Left lobe of liver (tissue), 2 donors: ENCODE results near the gene HOXD10. TPM values are rescaled to one million over a fixed set of nuclear protein-coding genes. Genes with fewer than 3 reads are reported as not detected.

ENCODE experiments used
- ATAC-seq: fragments of 200-7000 bp; cut with Tn5 transposase; one replicate; pipeline ENCODE4 v1.9.1; 2020; ENCODE audit warnings: mild to moderate bottlenecking, moderate library complexity
- DNase-seq: peaks from one replicate; pipeline ENCODE4 v3.0.0-alpha.2; 2020; ENCODE audit warnings: low spot score
- total RNA-seq: library from RNA; stranded (reverse); gene quantifications from one replicate; pipeline ENCODE4 v1.2.1, GENCODE V29; 2021
- donor health status: DM: no; HTN: no; CAD: no; lungs with moderate emphysema.
- donor health status: DM: no; HTN: yes; CAD: no.

Gene HOXD10
- total RNA-seq, 1 donor from 2014 or later, result not detected

- ATAC-seq (no peak), DNase-seq (no peak)
Measured at GRCh38 chr2:176160986-176161824, 44.6 kb downstream of the HOXD10 start.

GRCh38 chr2:176161825-176162626 is 45.4 kb downstream of the HOXD10 start:
- no peak for ATAC-seq
- no peak for DNase-seq

- DNase-seq (no peak), ATAC-seq (no peak)
Measured at GRCh38 chr2:176162911-176163671, 46.5 kb downstream of the HOXD10 start.

- DNase-seq, result no peak
- no peak for ATAC-seq
Measured at GRCh38 chr2:176163672-176164056, 47.1 kb downstream of the HOXD10 start.

- no peak for ATAC-seq
Measured at GRCh38 chr2:176164201-176164600, 47.6 kb downstream of the HOXD10 start.

GRCh38 chr2:176164611-176165369 is 48.2 kb downstream of the HOXD10 start:
- DNase-seq (no peak), ATAC-seq (no peak)

More at GRCh38 chr2:176164201-176164600, 47.6 kb downstream of the HOXD10 start:
- DNase-seq, result no peak

GRCh38 chr2:176165370-176166050 is 48.9 kb downstream of the HOXD10 start:
- ATAC-seq (no peak), DNase-seq (no peak)

GRCh38 chr2:176166272-176166671 is 49.7 kb downstream of the HOXD10 start:
- DNase-seq (no peak), ATAC-seq (no peak)

GRCh38 chr2:176167398-176167797 is 50.8 kb downstream of the HOXD10 start:
- ATAC-seq (no peak), DNase-seq (no peak)

GRCh38 chr2:176169181-176169580 is 52.6 kb downstream of the HOXD10 start:
- no peak for DNase-seq
- no peak for ATAC-seq

Other genes starting within 250 kb of the HOXD10 start
- 19.2 TPM for gene LNPK, start 114.5 kb upstream of the HOXD10 start, total RNA-seq
- gene EVX2, start 32.8 kb upstream of the HOXD10 start, total RNA-seq, result not detected
- gene HOXD13, start 24.1 kb upstream of the HOXD10 start, total RNA-seq, result not detected
- not detected for gene HOXD12, start 17.0 kb upstream of the HOXD10 start, total RNA-seq
- gene HOXD11, start 9.5 kb upstream of the HOXD10 start, total RNA-seq, result not detected
- not detected for gene HOXD9, start 5.9 kb downstream of the HOXD10 start, total RNA-seq
- not detected for gene HOXD8, start 12.9 kb downstream of the HOXD10 start, total RNA-seq
- not detected for gene HOXD4, start 34.8 kb downstream of the HOXD10 start, total RNA-seq
- gene HOXD3, start 40.5 kb downstream of the HOXD10 start, total RNA-seq, result not detected
- gene HOXD1, start 71.9 kb downstream of the HOXD10 start, total RNA-seq, result not detected
- 7.6 TPM for gene MTX2, start 152.7 kb downstream of the HOXD10 start, total RNA-seq